OCI-LY7 (cell line): ENCODE measurements around the gene WDR64. TPM values are rescaled to one million over a fixed set of nuclear protein-coding genes. Genes with fewer than 3 reads are reported as not detected.

Experiments
- BruUV-seq: library from RNA; stranded (reverse); fragments of 400-500 nt; replicated peaks from 2 replicates; lab custom pipeline; 2021; lab: Mats Ljungman, UMichigan
- CTCF ChIA-PET: fragments of 300-600 bp; sonication (Branson Sonifier 250); formaldehyde crosslinking; loops from one replicate; lab custom pipeline; 2022; ENCODE audit warnings: antibody characterized with exemption; ENCODE audit not compliant: unreplicated experiment; lab: Charles Lee
- POLR2A ChIA-PET: fragments of 300-600 bp; sonication (Branson Sonifier 250); formaldehyde crosslinking; loops from one replicate; lab custom pipeline; 2022; ENCODE audit warnings: antibody characterized with exemption; lab: Charles Lee
- DNase-seq: peaks from one replicate; pipeline ENCODE4 v3.0.0-alpha.2; 2015; ENCODE audit warnings: low spot score
- H2AFZ ChIP-seq: fragments of 200-600 bp; sonication (generic), shearing (Covaris generic); 2 replicates; pipeline ENCODE4 v1.6.1; 2014; ENCODE audit warnings: mild to moderate bottlenecking, antibody characterized with exemption, low read length, moderate library complexity
- H3K27ac ChIP-seq: fragments of 200-600 bp; sonication (generic); 2 replicates; pipeline ENCODE4 v1.5.1; 2014; ENCODE audit warnings: mixed run types, low read depth, mild to moderate bottlenecking, moderate library complexity, low read length, inconsistent platforms; ENCODE audit not compliant: poor library complexity, severe bottlenecking
- H3K36me3 ChIP-seq: fragments of 200-600 bp; sonication (generic); 2 replicates; pipeline ENCODE4 v1.6.1; 2014; ENCODE audit warnings: mild to moderate bottlenecking, antibody characterized with exemption, low read length, moderate library complexity, mixed read lengths; ENCODE audit not compliant: insufficient read depth
- H3K4me1 ChIP-seq: fragments of 200-600 bp; sonication (generic); 2 replicates; pipeline ENCODE4 v1.5.1; 2014; ENCODE audit warnings: mild to moderate bottlenecking, low read length; ENCODE audit not compliant: insufficient read depth, poor library complexity, severe bottlenecking
- H3K4me2 ChIP-seq: fragments of 200-600 bp; sonication (generic); 2 replicates; pipeline ENCODE4 v1.6.1; 2014; ENCODE audit warnings: mild to moderate bottlenecking, low read length
- H3K4me3 ChIP-seq: fragments of 200-600 bp; sonication (generic); 2 replicates; pipeline ENCODE4 v1.5.1; 2014; ENCODE audit warnings: mild to moderate bottlenecking, low read depth, low read length; ENCODE audit not compliant: poor library complexity, severe bottlenecking
- H3K79me2 ChIP-seq: fragments of 200-600 bp; sonication (generic); 2 replicates; pipeline ENCODE4 v1.6.1; 2016; ENCODE audit warnings: low read depth, mild to moderate bottlenecking, low read length, moderate library complexity, mixed read lengths; ENCODE audit not compliant: insufficient read depth
- H3K9me2 ChIP-seq: fragments of 200-600 bp; sonication (generic); 2 replicates; pipeline ENCODE4 v1.6.1; 2016; ENCODE audit warnings: mild to moderate bottlenecking, low read length, mixed read lengths; ENCODE audit not compliant: insufficient read depth
- H3K9me3 ChIP-seq: fragments of 200-600 bp; sonication (generic); 2 replicates; pipeline ENCODE4 v1.6.1; 2014; ENCODE audit warnings: mild to moderate bottlenecking, mixed run types, low read length, mixed read lengths
- H4K20me1 ChIP-seq: fragments of 200-600 bp; sonication (generic); 2 replicates; pipeline ENCODE4 v1.6.1; 2014; ENCODE audit warnings: mild to moderate bottlenecking, antibody characterized with exemption, low read length, moderate library complexity, mixed read lengths; ENCODE audit not compliant: insufficient read depth
- EZH2phosphoT487 ChIP-seq: fragments of 200-600 bp; sonication (generic); IDR thresholded peaks from 2 replicates; pipeline ENCODE4 v1.6.1; 2018; ENCODE audit warnings: low read depth, borderline replicate concordance, mild to moderate bottlenecking, mixed run types, antibody characterized with exemption, low read length, moderate library complexity, mixed read lengths
- intact Hi-C: fragments of 100-400 bp; cut with micrococcal nuclease; formaldehyde crosslinking; loops from one replicate; pipeline ENCODE4 v1.10.0; 2022; ENCODE audit not compliant: unreplicated experiment
- total RNA-seq, 2 experiments: library from RNA; depleted of rRNA in 1 of 2; stranded (reverse); fragments of >200 nt in 1 of 2; shearing (Covaris generic) in 1 of 2; gene quantifications; 2 replicates each; pipeline ENCODE4 v1.2.3, GENCODE V29; 2014 to 2022
- TF ChIP-seq, protein P1 (sequence below): fragments of 200-600 bp; sonication (generic); conservative IDR thresholded peaks from 2 replicates; pipeline ENCODE4 v1.5.1; 2014; ENCODE audit warnings: mild to moderate bottlenecking, antibody characterized with exemption, low read length, moderate library complexity, mixed read lengths

Gene WDR64
- total RNA-seq, 2 experiments from 2014 or later: not detected

- Histone ChIP-seq H3K79me2 (no peaks in the 10 kb centered on the region), H3K4me3 (no peak overlapping the region), H3K36me3 (no peaks in the 10 kb centered on the region), H3K4me2 (no peak overlapping the region), H3K9me2 (no peaks in the 10 kb centered on the region), H4K20me1 (no peaks in the 10 kb centered on the region), H3K9me3 (no peaks in the 10 kb centered on the region), H2AFZ (no peak overlapping the region), H3K27ac (no peak overlapping the region), H3K4me1 (no peaks in the 10 kb centered on the region)
- CTCF ChIA-PET: no interaction called here
- TF ChIP-seq, protein P1, sequence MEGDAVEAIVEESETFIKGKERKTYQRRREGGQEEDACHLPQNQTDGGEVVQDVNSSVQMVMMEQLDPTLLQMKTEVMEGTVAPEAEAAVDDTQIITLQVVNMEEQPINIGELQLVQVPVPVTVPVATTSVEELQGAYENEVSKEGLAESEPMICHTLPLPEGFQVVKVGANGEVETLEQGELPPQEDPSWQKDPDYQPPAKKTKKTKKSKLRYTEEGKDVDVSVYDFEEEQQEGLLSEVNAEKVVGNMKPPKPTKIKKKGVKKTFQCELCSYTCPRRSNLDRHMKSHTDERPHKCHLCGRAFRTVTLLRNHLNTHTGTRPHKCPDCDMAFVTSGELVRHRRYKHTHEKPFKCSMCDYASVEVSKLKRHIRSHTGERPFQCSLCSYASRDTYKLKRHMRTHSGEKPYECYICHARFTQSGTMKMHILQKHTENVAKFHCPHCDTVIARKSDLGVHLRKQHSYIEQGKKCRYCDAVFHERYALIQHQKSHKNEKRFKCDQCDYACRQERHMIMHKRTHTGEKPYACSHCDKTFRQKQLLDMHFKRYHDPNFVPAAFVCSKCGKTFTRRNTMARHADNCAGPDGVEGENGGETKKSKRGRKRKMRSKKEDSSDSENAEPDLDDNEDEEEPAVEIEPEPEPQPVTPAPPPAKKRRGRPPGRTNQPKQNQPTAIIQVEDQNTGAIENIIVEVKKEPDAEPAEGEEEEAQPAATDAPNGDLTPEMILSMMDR: no peak
- TF ChIP-seq EZH2phosphoT487: no peak
- intact Hi-C loops: no loop called here
- BruUV-seq: no TSS peak
- POLR2A ChIA-PET: interaction anchor here (1.2 to 1.4 kb wide), 2 partner anchors 12 to 75 kb away, joined by 3 to 4 read pairs; no protein-coding TSS in a partner anchor
- no peak for DNase-seq
Observed at GRCh38 chr1:241749945-241750695, 98.0 kb downstream of the WDR64 start.

DNA sequence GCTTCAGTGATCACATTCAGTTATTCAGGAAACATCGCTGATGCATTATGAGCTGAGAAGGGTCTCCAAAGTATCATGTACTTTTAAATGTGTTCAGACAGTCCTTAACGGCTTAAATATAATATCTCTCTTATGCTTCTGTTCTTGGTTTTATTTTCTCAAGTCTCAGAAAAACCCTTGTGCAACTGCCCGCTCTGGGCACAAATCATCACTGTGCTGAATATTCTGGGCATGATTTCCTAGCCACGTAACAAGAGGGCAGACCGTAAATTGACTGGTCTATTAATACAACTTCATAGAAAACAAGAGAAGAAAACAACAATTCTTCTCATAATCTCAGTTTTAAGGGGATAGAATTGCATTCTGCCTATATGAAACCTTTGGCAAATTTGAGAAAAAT, 99.4 kb downstream of the WDR64 start:
- Histone ChIP-seq H3K9me3 (no peaks in the 10 kb centered on the region), H3K4me3 (no peak overlapping the region), H2AFZ (no peak overlapping the region), H4K20me1 (no peaks in the 10 kb centered on the region), H3K9me2 (no peaks in the 10 kb centered on the region), H3K4me1 (no peaks in the 10 kb centered on the region), H3K27ac (no peak overlapping the region), H3K79me2 (no peaks in the 10 kb centered on the region), H3K36me3 (no peaks in the 10 kb centered on the region), H3K4me2 (no peak overlapping the region)
- POLR2A ChIA-PET: interaction anchor here (0.7 kb wide), 1 partner anchor 149 kb away, joined by 3 read pairs; no protein-coding TSS in a partner anchor
- CTCF ChIA-PET: no interaction called here
- BruUV-seq: no TSS peak
- TF ChIP-seq EZH2phosphoT487: no peak
- TF ChIP-seq, protein P1: no peak
- no peak for DNase-seq
- intact Hi-C loops: no loop called here

DNA sequence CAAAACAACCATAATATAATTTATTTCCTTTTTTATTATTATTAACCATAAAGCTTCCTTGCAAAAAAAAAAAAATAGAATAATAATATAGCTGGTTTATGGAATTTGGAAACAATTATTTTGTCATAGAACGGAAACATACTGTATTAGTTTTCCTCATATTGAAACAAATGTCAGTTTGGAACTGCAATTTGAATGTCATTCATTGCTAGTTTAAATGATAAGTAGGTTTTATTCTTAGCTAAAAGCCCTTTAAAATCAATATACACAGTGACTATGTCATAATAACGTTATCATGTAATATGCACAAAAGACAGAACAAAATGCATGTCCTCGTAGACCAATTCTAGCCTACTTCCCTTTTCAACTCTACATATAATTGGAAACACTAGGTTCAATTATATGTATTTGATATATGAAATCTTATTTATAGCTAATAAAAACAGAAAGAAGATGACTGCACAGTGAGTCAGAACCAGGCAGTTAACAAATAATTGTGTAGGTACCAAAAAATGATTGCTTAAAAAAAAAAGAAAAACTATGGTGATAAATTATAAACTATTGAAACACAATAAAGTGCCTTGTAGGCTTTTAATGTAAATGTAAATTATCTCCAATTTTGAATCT, 110.7 kb downstream of the WDR64 start:
- Histone ChIP-seq H3K27ac (no peak overlapping the region), H3K4me2 (no peak overlapping the region), H3K4me1 (no peaks in the 10 kb centered on the region), H4K20me1 (no peaks in the 10 kb centered on the region), H3K4me3 (no peak overlapping the region), H3K79me2 (no peaks in the 10 kb centered on the region), H3K9me2 (no peaks in the 10 kb centered on the region), H2AFZ (no peak overlapping the region), H3K9me3 (no peaks in the 10 kb centered on the region), H3K36me3 (no peaks in the 10 kb centered on the region)
- no peak for TF ChIP-seq EZH2phosphoT487
- TF ChIP-seq, protein P1: no peak
- POLR2A ChIA-PET: interaction anchor here (0.6 to 1.5 kb wide), 4 partner anchors 11 to 104 kb away, joined by 3 to 4 read pairs (median 4); no protein-coding TSS in a partner anchor
- no peak for DNase-seq
- CTCF ChIA-PET: no interaction called here
- no TSS peak for BruUV-seq
- intact Hi-C loops: no loop called here
